HEK293 (cell line): ENCODE measurements around the gene CDR2L.

Experiments used
- CTCF ChIA-PET: fragments of 350-600 bp; formaldehyde crosslinking; extraction: SDS; loops from one replicate; lab custom pipeline; 2021; ENCODE audit warnings: antibody characterized with exemption; lab: Yijun Ruan, JAX
- POLR2A ChIA-PET: fragments of 300-600 bp; formaldehyde crosslinking; extraction: SDS; loops from one replicate; lab custom pipeline; 2020; ENCODE audit warnings: antibody characterized with exemption, inconsistent platforms; lab: Yijun Ruan, JAX
- H3K27ac ChIP-seq: fragments of 200-500 bp; sonication (Bioruptor generic); 2 replicates; pipeline ENCODE4 v1.5.1; 2014; ENCODE audit warnings: low read depth, low read length, control low read depth, inconsistent platforms; ENCODE audit errors: extremely low read depth
- H3K36me3 ChIP-seq, 2 experiments: fragments of 200-500 bp in 1 of 2; sonication (Bioruptor generic) in 1 of 2; 1 replicate in 1 of 2; 2 replicates in 1 of 2; pipeline ENCODE4 v1.5.1; 2014 to 2017; ENCODE audit warnings: inconsistent platforms in 2 of 2, low read length in 2 of 2; ENCODE audit not compliant: control insufficient read depth in 2 of 2, insufficient read depth in 1 of 2
- H3K4me1 ChIP-seq: fragments of 200-500 bp; sonication (Bioruptor generic); 2 replicates; pipeline ENCODE4 v1.5.1; 2014; ENCODE audit warnings: mild to moderate bottlenecking, low read length, inconsistent platforms; ENCODE audit not compliant: control insufficient read depth, insufficient read depth
- H3K4me3 ChIP-seq: 2 replicates; pipeline ENCODE4 v1.5.1; 2011; ENCODE audit warnings: low read depth, mild to moderate bottlenecking, control low read depth, low read length, moderate library complexity
- H3K9me3 ChIP-seq: fragments of 200-500 bp; sonication (Bioruptor generic); 2 replicates; pipeline ENCODE4 v1.5.1; 2014; ENCODE audit warnings: low read depth, low read length, inconsistent platforms; ENCODE audit not compliant: control insufficient read depth, insufficient read depth
- GLIS2 ChIP-seq: fragments of 450-650 bp; formaldehyde crosslinking; IDR thresholded peaks from 2 replicates; pipeline ENCODE4 v1.5.1; 2016; ENCODE audit warnings: missing biosample characterization, missing genetic modification characterization
- OVOL3 ChIP-seq: fragments of 450-650 bp; formaldehyde crosslinking; IDR thresholded peaks from 2 replicates; pipeline ENCODE4 v1.5.1; 2016; ENCODE audit warnings: missing biosample characterization, missing genetic modification characterization
- PATZ1 ChIP-seq: fragments of 450-650 bp; formaldehyde crosslinking; IDR thresholded peaks from 2 replicates; pipeline ENCODE4 v1.5.1; 2016; ENCODE audit warnings: missing biosample characterization, missing genetic modification characterization
- SP2 ChIP-seq: fragments of 450-650 bp; formaldehyde crosslinking; IDR thresholded peaks from 2 replicates; pipeline ENCODE4 v1.5.1; 2016; ENCODE audit warnings: missing biosample characterization, missing genetic modification characterization
- SP7 ChIP-seq: fragments of 450-650 bp; formaldehyde crosslinking; IDR thresholded peaks from 2 replicates; pipeline ENCODE4 v1.5.1; 2016; ENCODE audit warnings: missing biosample characterization, missing genetic modification characterization
- YY1 ChIP-seq: fragments of 450-650 bp; formaldehyde crosslinking; IDR thresholded peaks from 2 replicates; pipeline ENCODE4 v1.5.1; 2018; ENCODE audit warnings: missing biosample characterization, missing genetic modification characterization
- ZBTB17 ChIP-seq: fragments of 450-650 bp; formaldehyde crosslinking; IDR thresholded peaks from 2 replicates; pipeline ENCODE4 v1.5.1; 2016; ENCODE audit warnings: missing biosample characterization, missing genetic modification characterization
- ZBTB20 ChIP-seq: fragments of 450-650 bp; formaldehyde crosslinking; IDR thresholded peaks from 2 replicates; pipeline ENCODE4 v1.5.1; 2016; ENCODE audit warnings: missing biosample characterization, missing genetic modification characterization
- ZFP41 ChIP-seq: fragments of 450-650 bp; formaldehyde crosslinking; IDR thresholded peaks from 2 replicates; pipeline ENCODE4 v1.5.1; 2016; ENCODE audit warnings: missing biosample characterization, missing genetic modification characterization, borderline replicate concordance
- ZFP69B ChIP-seq: fragments of 450-650 bp; formaldehyde crosslinking; IDR thresholded peaks from 2 replicates; pipeline ENCODE4 v1.5.1; 2016; ENCODE audit warnings: missing biosample characterization, missing genetic modification characterization
- ZIC2 ChIP-seq: fragments of 450-650 bp; formaldehyde crosslinking; IDR thresholded peaks from 2 replicates; pipeline ENCODE4 v1.5.1; 2016; ENCODE audit warnings: missing biosample characterization, missing genetic modification characterization
- ZNF132 ChIP-seq: fragments of 450-650 bp; formaldehyde crosslinking; IDR thresholded peaks from 2 replicates; pipeline ENCODE4 v1.5.1; 2017; ENCODE audit warnings: missing biosample characterization, missing genetic modification characterization, borderline replicate concordance
- ZNF2 ChIP-seq: fragments of 450-650 bp; formaldehyde crosslinking; IDR thresholded peaks from 2 replicates; pipeline ENCODE4 v1.5.1; 2016; ENCODE audit warnings: missing biosample characterization, missing genetic modification characterization
- ZNF221 ChIP-seq: fragments of 450-650 bp; formaldehyde crosslinking; IDR thresholded peaks from 2 replicates; pipeline ENCODE4 v1.5.1; 2017; ENCODE audit warnings: missing biosample characterization, missing genetic modification characterization, borderline replicate concordance
- ZNF23 ChIP-seq: fragments of 450-650 bp; formaldehyde crosslinking; IDR thresholded peaks from 2 replicates; pipeline ENCODE4 v1.5.1; 2016; ENCODE audit warnings: missing biosample characterization, missing genetic modification characterization, borderline replicate concordance
- ZNF335 ChIP-seq: fragments of 450-650 bp; formaldehyde crosslinking; conservative IDR thresholded peaks from 2 replicates; pipeline ENCODE4 v1.5.1; 2016; ENCODE audit warnings: missing biosample characterization, missing genetic modification characterization
- ZNF37A ChIP-seq: fragments of 450-650 bp; IDR thresholded peaks from 2 replicates; pipeline ENCODE4 v1.5.1; 2018; ENCODE audit warnings: missing biosample characterization, missing genetic modification characterization
- ZNF394 ChIP-seq: fragments of 450-650 bp; formaldehyde crosslinking; IDR thresholded peaks from 2 replicates; pipeline ENCODE4 v1.5.1; 2016; ENCODE audit warnings: missing biosample characterization, missing genetic modification characterization, mild to moderate bottlenecking, moderate library complexity, borderline replicate concordance
- ZNF398 ChIP-seq: fragments of 450-650 bp; formaldehyde crosslinking; IDR thresholded peaks from 2 replicates; pipeline ENCODE4 v1.5.1; 2017; ENCODE audit warnings: missing biosample characterization, missing genetic modification characterization
- ZNF416 ChIP-seq: fragments of 450-650 bp; formaldehyde crosslinking; IDR thresholded peaks from 2 replicates; pipeline ENCODE4 v1.5.1; 2016; ENCODE audit warnings: missing biosample characterization, missing genetic modification characterization
- ZNF423 ChIP-seq: fragments of 450-650 bp; formaldehyde crosslinking; IDR thresholded peaks from 2 replicates; pipeline ENCODE4 v1.5.1; 2016; ENCODE audit warnings: missing biosample characterization, missing genetic modification characterization
- ZNF530 ChIP-seq: fragments of 450-650 bp; formaldehyde crosslinking; IDR thresholded peaks from 2 replicates; pipeline ENCODE4 v1.5.1; 2016; ENCODE audit warnings: low read depth, missing biosample characterization, missing genetic modification characterization
- ZNF623 ChIP-seq: fragments of 450-650 bp; formaldehyde crosslinking; IDR thresholded peaks from 2 replicates; pipeline ENCODE4 v1.5.1; 2016; ENCODE audit warnings: missing biosample characterization, missing genetic modification characterization
- ZNF629 ChIP-seq: fragments of 450-650 bp; formaldehyde crosslinking; IDR thresholded peaks from 2 replicates; pipeline ENCODE4 v1.5.1; 2017; ENCODE audit warnings: missing biosample characterization, missing genetic modification characterization
- ZNF707 ChIP-seq: fragments of 450-650 bp; formaldehyde crosslinking; IDR thresholded peaks from 2 replicates; pipeline ENCODE4 v1.5.1; 2016; ENCODE audit warnings: missing biosample characterization, missing genetic modification characterization
- ZNF768 ChIP-seq: fragments of 450-650 bp; formaldehyde crosslinking; IDR thresholded peaks from 2 replicates; pipeline ENCODE4 v1.5.1; 2018; ENCODE audit warnings: missing biosample characterization, mild to moderate bottlenecking, missing genetic modification characterization
- ZNF785 ChIP-seq: fragments of 450-650 bp; formaldehyde crosslinking; IDR thresholded peaks from 2 replicates; pipeline ENCODE4 v1.5.1; 2016; ENCODE audit warnings: missing biosample characterization, missing genetic modification characterization
- ZNF843 ChIP-seq: fragments of 450-650 bp; formaldehyde crosslinking; IDR thresholded peaks from 2 replicates; pipeline ENCODE4 v1.5.1; 2016; ENCODE audit warnings: missing biosample characterization, missing genetic modification characterization
- TF ChIP-seq, protein P1 (sequence below): fragments of 450-650 bp; formaldehyde crosslinking; IDR thresholded peaks from 2 replicates; pipeline ENCODE4 v1.5.0; 2017; ENCODE audit warnings: missing biosample characterization, missing genetic modification characterization, borderline replicate concordance
- TF ChIP-seq, protein P2 (sequence below): fragments of 450-650 bp; formaldehyde crosslinking; IDR thresholded peaks from 2 replicates; pipeline ENCODE4 v1.5.1; 2017; ENCODE audit warnings: missing biosample characterization, missing genetic modification characterization

CDR2L gene

GRCh38 chr17:74971842-74972106 lies 15.7 kb upstream of the CDR2L start (continued):
- TF ChIP-seq PATZ1 (tag by site-specific recombination) (no peak), ZFP41 (no peak), ZBTB20 (tag by site-specific recombination) (peak; percentile 41; the same call in 1 of the 2 replicates), GLIS2 (tag by site-specific recombination) (peak; percentile 84), OVOL3 (tag by site-specific recombination) (no peak), ZIC2 (tag by site-specific recombination) (peak; percentile 95), ZBTB17 (tag by site-specific recombination) (no peak), ZNF707 (tag by site-specific recombination) (no peak), ZNF335 (tag by site-specific recombination) (peak; percentile 98), ZNF2 (tag by site-specific recombination) (peak; percentile 23; the same call in 1 of the 2 replicates), ZNF843 (tag by site-specific recombination) (no peak), ZNF398 (tag by site-specific recombination) (no peak), SP7 (tag by site-specific recombination) (no peak), ZNF423 (tag by site-specific recombination) (peak; percentile 59; the same call in 1 of the 2 replicates), ZNF623 (tag by site-specific recombination) (no peak)
- TF ChIP-seq, protein P1, sequence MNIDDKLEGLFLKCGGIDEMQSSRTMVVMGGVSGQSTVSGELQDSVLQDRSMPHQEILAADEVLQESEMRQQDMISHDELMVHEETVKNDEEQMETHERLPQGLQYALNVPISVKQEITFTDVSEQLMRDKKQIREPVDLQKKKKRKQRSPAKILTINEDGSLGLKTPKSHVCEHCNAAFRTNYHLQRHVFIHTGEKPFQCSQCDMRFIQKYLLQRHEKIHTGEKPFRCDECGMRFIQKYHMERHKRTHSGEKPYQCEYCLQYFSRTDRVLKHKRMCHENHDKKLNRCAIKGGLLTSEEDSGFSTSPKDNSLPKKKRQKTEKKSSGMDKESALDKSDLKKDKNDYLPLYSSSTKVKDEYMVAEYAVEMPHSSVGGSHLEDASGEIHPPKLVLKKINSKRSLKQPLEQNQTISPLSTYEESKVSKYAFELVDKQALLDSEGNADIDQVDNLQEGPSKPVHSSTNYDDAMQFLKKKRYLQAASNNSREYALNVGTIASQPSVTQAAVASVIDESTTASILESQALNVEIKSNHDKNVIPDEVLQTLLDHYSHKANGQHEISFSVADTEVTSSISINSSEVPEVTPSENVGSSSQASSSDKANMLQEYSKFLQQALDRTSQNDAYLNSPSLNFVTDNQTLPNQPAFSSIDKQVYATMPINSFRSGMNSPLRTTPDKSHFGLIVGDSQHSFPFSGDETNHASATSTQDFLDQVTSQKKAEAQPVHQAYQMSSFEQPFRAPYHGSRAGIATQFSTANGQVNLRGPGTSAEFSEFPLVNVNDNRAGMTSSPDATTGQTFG (tag by site-specific recombination): no peak

DNA sequence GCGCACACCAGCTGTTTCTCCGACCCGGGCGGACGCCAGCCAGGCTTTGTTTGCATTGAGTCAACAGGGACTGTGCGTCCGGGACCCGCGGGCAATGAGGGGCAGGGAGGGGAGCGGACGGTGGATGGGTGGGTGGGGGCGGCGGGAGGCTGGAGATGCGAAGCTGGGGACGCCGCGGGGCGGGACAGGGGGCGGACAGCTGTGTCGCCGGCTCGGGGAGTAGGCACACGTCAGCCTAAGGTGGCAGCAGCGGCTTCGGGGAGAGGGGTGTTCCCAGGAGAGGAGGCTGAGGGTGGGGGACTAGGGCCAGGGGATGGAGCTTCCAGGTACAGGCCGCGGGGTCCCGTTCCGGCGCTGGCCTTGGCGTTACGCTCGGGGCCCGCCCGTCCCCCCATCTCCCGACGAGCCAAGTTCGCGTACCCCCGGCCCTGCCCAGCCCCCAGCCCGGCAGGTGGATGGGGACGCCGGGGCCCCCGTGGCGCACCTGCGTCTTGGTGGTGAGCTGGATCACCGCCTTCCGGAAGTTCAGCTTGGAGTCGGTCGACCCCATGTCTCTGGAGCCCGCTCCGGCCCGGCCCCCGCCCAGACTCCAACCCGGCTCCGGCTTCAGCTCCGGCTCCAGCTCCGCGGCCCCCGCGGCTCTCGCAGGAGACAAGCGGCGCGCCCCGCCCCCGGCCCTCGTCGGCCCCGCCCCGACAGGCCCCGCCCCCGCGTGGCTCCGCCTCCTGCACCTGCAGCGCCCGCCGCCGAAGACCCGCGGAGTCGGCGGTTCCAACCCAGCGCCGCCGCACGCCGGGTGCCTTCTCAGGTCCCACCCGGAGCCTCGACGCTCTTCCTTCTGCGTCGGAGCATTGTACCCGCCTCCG lies 15.1 kb upstream of the CDR2L start, which contains the start of gene HID1:
TSS of gene HID1 (minus strand) at position 653 of the 866 bp plus-strand sequence. CDS start at position 550, 103 bp downstream.
- H3K4me3 ChIP-seq: peak within 1 kb of the TSS; percentile 74
- CTCF ChIA-PET: interaction anchor here (0.5 to 4.2 kb wide), 11 partner anchors 9 to 199 kb away, joined by 3 to 42 read pairs (median 5); partner anchors contain the start of gene CDR2L
- POLR2A ChIA-PET: interaction anchor here (0.6 to 5.4 kb wide), 24 partner anchors 8 to 290 kb away, joined by 3 to 50 read pairs (median 4); partner anchors contain the start of genes CDR2L, FDXR, GGA3 and MRPL58
- TF ChIP-seq ZNF629 (tag by site-specific recombination) (no peak), ZNF768 (tag by site-specific recombination) (no peak), SP2 (tag by site-specific recombination) (peak; percentile 67), ZNF132 (tag by site-specific recombination) (no peak), ZNF394 (tag by site-specific recombination) (peak; percentile 41; the same call in 1 of the 2 replicates), ZNF37A (tag by site-specific recombination) (no peak), ZNF23 (tag by site-specific recombination) (no peak), ZNF221 (tag by site-specific recombination) (no peak), ZNF785 (tag by site-specific recombination) (no peak), ZNF423 (tag by site-specific recombination) (no peak), ZFP69B (tag by site-specific recombination) (no peak), ZNF416 (no peak), ZNF530 (tag by site-specific recombination) (no peak), YY1 (tag by site-specific recombination) (no peak)
- TF ChIP-seq, protein P2, sequence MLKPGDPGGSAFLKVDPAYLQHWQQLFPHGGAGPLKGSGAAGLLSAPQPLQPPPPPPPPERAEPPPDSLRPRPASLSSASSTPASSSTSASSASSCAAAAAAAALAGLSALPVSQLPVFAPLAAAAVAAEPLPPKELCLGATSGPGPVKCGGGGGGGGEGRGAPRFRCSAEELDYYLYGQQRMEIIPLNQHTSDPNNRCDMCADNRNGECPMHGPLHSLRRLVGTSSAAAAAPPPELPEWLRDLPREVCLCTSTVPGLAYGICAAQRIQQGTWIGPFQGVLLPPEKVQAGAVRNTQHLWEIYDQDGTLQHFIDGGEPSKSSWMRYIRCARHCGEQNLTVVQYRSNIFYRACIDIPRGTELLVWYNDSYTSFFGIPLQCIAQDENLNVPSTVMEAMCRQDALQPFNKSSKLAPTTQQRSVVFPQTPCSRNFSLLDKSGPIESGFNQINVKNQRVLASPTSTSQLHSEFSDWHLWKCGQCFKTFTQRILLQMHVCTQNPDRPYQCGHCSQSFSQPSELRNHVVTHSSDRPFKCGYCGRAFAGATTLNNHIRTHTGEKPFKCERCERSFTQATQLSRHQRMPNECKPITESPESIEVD (tag by site-specific recombination): no peak

More for the DNA sequence above, 15.1 kb upstream of the CDR2L start, which contains the start of gene HID1:
- H3K9me3 ChIP-seq: no peaks in the 10 kb centered on the region
- H3K36me3 ChIP-seq: no peaks in the 10 kb centered on the region
- H3K4me1 ChIP-seq: peaks cover 4% of the 10 kb centered on the region; the same call in 1 of the 2 replicates
- H3K27ac ChIP-seq: peak within 1 kb of the TSS; percentile 60; the same call in 1 of the 2 replicates
